ENCODE data around the gene PCBP1.
"Not testable (repeated sequence)": the region's sequence is repeated elsewhere in the genome, so short reads cannot be mapped to it uniquely, and the experiment has no call there.

PCBP1 gene

GRCh38 chr2:70128005-70128404 is 40.7 kb downstream of the PCBP1 start:
- no peak for DNase-seq

- DNase-seq, result peak; percentile 59
Measured at GRCh38 chr2:70131344-70132143, 44.3 kb downstream of the PCBP1 start.

GRCh38 chr2:70132244-70133126 is 45.2 kb downstream of the PCBP1 start:
- DNase-seq, result peak; percentile 72

- no peak for DNase-seq
Measured at GRCh38 chr2:70133127-70133452, 45.8 kb downstream of the PCBP1 start.

- peak; percentile 68 for DNase-seq
Measured at GRCh38 chr2:70133491-70134322, 46.4 kb downstream of the PCBP1 start.

GRCh38 chr2:70134323-70134983 is 47.2 kb downstream of the PCBP1 start:
- not testable (repeated sequence) for DNase-seq
